ENCODE measurements around the gene LPIN3. TPM values are rescaled to one million over a fixed set of nuclear protein-coding genes. Genes with fewer than 3 reads are reported as not detected.

Gene LPIN3
- total and polyA plus RNA-seq, 12 donors, result 1.8 to 49.7 (median 9.7) TPM

- TF ChIP-seq, protein P1, sequence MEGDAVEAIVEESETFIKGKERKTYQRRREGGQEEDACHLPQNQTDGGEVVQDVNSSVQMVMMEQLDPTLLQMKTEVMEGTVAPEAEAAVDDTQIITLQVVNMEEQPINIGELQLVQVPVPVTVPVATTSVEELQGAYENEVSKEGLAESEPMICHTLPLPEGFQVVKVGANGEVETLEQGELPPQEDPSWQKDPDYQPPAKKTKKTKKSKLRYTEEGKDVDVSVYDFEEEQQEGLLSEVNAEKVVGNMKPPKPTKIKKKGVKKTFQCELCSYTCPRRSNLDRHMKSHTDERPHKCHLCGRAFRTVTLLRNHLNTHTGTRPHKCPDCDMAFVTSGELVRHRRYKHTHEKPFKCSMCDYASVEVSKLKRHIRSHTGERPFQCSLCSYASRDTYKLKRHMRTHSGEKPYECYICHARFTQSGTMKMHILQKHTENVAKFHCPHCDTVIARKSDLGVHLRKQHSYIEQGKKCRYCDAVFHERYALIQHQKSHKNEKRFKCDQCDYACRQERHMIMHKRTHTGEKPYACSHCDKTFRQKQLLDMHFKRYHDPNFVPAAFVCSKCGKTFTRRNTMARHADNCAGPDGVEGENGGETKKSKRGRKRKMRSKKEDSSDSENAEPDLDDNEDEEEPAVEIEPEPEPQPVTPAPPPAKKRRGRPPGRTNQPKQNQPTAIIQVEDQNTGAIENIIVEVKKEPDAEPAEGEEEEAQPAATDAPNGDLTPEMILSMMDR (IDR thresholded peaks at IDR 0.05), result no peak
- DNase-seq, result no peak
- Histone ChIP-seq H3K27me3 (no peaks in the 10 kb centered on the region), H3K4me1 (replicated peaks in 1 of 2) (peaks cover 8 to 18% of the 10 kb centered on the region in 2 donors), H3K4me3 (no peak overlapping the region), H3K36me3 (replicated peaks in 1 of 2) (no peaks in the 10 kb centered on the region), H3K27ac (no peak overlapping the region), H3K9me3 (replicated peaks in 1 of 3) (no peaks in the 10 kb centered on the region)
- WGBS, 4 donors, result 93 to 99% (median 96%) methylated on average over 8 to 9 of the region's 9 CpGs
- intact Hi-C loops (cut with DNase I), result loop anchor here (5.0 to 10.0 kb wide), 3 partner anchors 70 to 378 kb away; no protein-coding TSS in a partner anchor
These were observed 2.1 kb downstream of the LPIN3 start for GRCh38 chr20:41342474-41343464.

DNA sequence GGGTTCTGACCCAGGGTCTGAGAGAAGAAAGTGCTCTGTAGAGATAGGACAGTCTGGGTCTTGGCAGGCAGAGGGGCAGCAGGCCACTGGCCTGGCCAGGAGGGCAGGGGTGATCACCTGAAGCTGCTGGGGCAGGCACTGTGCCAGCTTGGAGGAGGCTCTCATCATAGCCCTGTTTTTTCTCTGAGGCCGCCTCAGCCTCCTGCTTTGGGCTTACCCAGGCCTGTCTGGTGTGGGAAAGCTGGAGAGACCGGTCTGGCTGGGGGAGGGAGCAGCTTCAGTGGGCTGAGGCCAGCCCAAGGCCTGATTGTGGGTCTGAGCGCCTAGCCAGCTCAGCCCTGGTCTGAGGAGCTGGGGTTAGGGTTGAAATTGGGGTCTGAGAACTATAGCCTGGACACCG lies 3.9 kb downstream of the LPIN3 start:
- Histone ChIP-seq H3K9me3 (replicated peaks in 1 of 3) (no peaks in the 10 kb centered on the region), H3K4me3 (no peak overlapping the region)
- no peak for DNase-seq

GRCh38 chr20:41344938-41345728 lies 4.5 kb downstream of the LPIN3 start:
- H3K27me3 ChIP-seq, result no peaks in the 10 kb centered on the region
- intact Hi-C loops (cut with DNase I), result loop anchor here (5.0 to 10.0 kb wide), 3 partner anchors 67 to 380 kb away; no protein-coding TSS in a partner anchor
- DNase-seq, result no peak
- peaks cover 4 to 10% of the 10 kb centered on the region in 2 donors for H3K4me1 ChIP-seq (replicated peaks in 1 of 2)
- 89 to 92% (median 89%) methylated on average over 6 to 11 of the region's 11 CpGs for WGBS, 4 donors
- TF ChIP-seq, protein P1 (IDR thresholded peaks at IDR 0.05), result no peak
- no peak for TF ChIP-seq POLR2A (IDR thresholded peaks at IDR 0.05)
- H3K4me3 ChIP-seq, result no peak overlapping the region
- H3K36me3 ChIP-seq (replicated peaks in 1 of 2), result peaks cover 0 to 7% of the 10 kb centered on the region in 2 donors
- H3K9me3 ChIP-seq (replicated peaks in 1 of 3), result no peaks in the 10 kb centered on the region
- no peak overlapping the region for H3K27ac ChIP-seq

More for the DNA sequence above, 3.9 kb downstream of the LPIN3 start:
- intact Hi-C loops (cut with DNase I), result loop anchor here (5.0 to 10.0 kb wide), 3 partner anchors 68 to 380 kb away; no protein-coding TSS in a partner anchor
- peaks cover 8 to 17% of the 10 kb centered on the region in 2 donors for H3K4me1 ChIP-seq (replicated peaks in 1 of 2)
- H3K27ac ChIP-seq, result no peak overlapping the region
- no peaks in the 10 kb centered on the region for H3K27me3 ChIP-seq
- WGBS, 4 donors, result 82 to 100% (median 97%) methylated on average over 3 to 4 of the region's 4 CpGs
- H3K36me3 ChIP-seq (replicated peaks in 1 of 2), result peaks cover 0 to 7% of the 10 kb centered on the region in 2 donors
- TF ChIP-seq, protein P1 (IDR thresholded peaks at IDR 0.05), result no peak
- no peak for TF ChIP-seq POLR2A (IDR thresholded peaks at IDR 0.05)

DNA sequence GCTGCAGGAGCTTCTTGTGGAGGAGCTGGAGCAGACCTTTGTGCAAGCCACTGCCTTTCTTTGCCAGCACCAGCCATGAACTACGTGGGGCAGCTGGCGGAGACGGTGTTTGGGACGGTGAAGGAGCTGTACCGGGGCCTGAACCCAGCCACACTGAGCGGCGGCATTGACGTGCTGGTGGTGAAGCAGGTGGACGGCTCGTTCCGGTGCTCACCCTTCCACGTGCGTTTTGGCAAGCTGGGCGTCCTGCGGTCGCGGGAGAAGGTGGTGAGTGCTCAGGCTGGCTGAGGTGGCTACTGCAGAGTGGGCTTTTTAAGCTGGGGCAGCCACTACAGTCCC lies 5.1 kb downstream of the LPIN3 start:
- no peak for DNase-seq

More for the DNA sequence above, 5.1 kb downstream of the LPIN3 start:
- Histone ChIP-seq H3K4me3 (no peak overlapping the region), H3K9me3 (replicated peaks in 1 of 3) (no peaks in the 10 kb centered on the region), H3K27me3 (no peaks in the 10 kb centered on the region), H3K4me1 (replicated peaks in 1 of 2) (peaks cover 0 to 7% of the 10 kb centered on the region in 2 donors), H3K36me3 (replicated peaks in 1 of 2) (peaks cover 0 to 7% of the 10 kb centered on the region in 2 donors), H3K27ac (no peak overlapping the region)
- 86 to 93% (median 92%) methylated on average over 14 to 17 of the region's 17 CpGs for WGBS, 4 donors
- no peak for TF ChIP-seq POLR2A (IDR thresholded peaks at IDR 0.05)
- TF ChIP-seq, protein P1 (IDR thresholded peaks at IDR 0.05), result no peak
- intact Hi-C loops (cut with DNase I), result loop anchor here (10.0 kb wide), 2 partner anchors 69 to 381 kb away; no protein-coding TSS in a partner anchor
